ENCODE measurements around the gene GRIK1.

GRCh38 chr21:29808153-29808552, 131.6 kb downstream of the GRIK1 start:
- TF ChIP-seq ZNF175 (tag by site-specific recombination; IDR thresholded peaks at IDR 0.05) (no peak), SP2 (tag by site-specific recombination; IDR thresholded peaks at IDR 0.05) (no peak), ZNF169 (tag by site-specific recombination; IDR thresholded peaks at IDR 0.05) (no peak), ZNF768 (tag by site-specific recombination; IDR thresholded peaks at IDR 0.05) (no peak), ZNF544 (tag by site-specific recombination; IDR thresholded peaks at IDR 0.05) (no peak), CTCF (tag by site-specific recombination; IDR thresholded peaks at IDR 0.05) (no peak), ZNF155 (tag by site-specific recombination; IDR thresholded peaks at IDR 0.05) (no peak)
- TF ChIP-seq, protein P1, sequence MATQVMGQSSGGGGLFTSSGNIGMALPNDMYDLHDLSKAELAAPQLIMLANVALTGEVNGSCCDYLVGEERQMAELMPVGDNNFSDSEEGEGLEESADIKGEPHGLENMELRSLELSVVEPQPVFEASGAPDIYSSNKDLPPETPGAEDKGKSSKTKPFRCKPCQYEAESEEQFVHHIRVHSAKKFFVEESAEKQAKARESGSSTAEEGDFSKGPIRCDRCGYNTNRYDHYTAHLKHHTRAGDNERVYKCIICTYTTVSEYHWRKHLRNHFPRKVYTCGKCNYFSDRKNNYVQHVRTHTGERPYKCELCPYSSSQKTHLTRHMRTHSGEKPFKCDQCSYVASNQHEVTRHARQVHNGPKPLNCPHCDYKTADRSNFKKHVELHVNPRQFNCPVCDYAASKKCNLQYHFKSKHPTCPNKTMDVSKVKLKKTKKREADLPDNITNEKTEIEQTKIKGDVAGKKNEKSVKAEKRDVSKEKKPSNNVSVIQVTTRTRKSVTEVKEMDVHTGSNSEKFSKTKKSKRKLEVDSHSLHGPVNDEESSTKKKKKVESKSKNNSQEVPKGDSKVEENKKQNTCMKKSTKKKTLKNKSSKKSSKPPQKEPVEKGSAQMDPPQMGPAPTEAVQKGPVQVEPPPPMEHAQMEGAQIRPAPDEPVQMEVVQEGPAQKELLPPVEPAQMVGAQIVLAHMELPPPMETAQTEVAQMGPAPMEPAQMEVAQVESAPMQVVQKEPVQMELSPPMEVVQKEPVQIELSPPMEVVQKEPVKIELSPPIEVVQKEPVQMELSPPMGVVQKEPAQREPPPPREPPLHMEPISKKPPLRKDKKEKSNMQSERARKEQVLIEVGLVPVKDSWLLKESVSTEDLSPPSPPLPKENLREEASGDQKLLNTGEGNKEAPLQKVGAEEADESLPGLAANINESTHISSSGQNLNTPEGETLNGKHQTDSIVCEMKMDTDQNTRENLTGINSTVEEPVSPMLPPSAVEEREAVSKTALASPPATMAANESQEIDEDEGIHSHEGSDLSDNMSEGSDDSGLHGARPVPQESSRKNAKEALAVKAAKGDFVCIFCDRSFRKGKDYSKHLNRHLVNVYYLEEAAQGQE (tag by site-specific recombination; IDR thresholded peaks at IDR 0.05), result no peak
- TF ChIP-seq, protein P2, sequence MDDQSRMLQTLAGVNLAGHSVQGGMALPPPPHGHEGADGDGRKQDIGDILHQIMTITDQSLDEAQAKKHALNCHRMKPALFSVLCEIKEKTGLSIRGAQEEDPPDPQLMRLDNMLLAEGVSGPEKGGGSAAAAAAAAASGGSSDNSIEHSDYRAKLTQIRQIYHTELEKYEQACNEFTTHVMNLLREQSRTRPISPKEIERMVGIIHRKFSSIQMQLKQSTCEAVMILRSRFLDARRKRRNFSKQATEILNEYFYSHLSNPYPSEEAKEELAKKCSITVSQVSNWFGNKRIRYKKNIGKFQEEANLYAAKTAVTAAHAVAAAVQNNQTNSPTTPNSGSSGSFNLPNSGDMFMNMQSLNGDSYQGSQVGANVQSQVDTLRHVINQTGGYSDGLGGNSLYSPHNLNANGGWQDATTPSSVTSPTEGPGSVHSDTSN (CRISPR knock-in tag; IDR thresholded peaks at IDR 0.05), result no peak
